Loucy (cell line): ENCODE measurements around the gene CXXC4.

Experiments used
- H2AFZ ChIP-seq: fragments of 200-600 bp; sonication (generic); 2 replicates; pipeline ENCODE4 v1.6.0; 2016; ENCODE audit warnings: antibody characterized with exemption, mild to moderate bottlenecking, low read length, moderate library complexity
- H3F3A ChIP-seq: fragments of 200-600 bp; 2 replicates; pipeline ENCODE4 v1.6.0; 2016; ENCODE audit warnings: antibody characterized with exemption, low read depth, mild to moderate bottlenecking
- H3K27me3 ChIP-seq: fragments of 200-600 bp; sonication (generic); 2 replicates; pipeline ENCODE4 v1.6.1; 2014; ENCODE audit warnings: low read length, mild to moderate bottlenecking; ENCODE audit not compliant: insufficient read depth, poor library complexity, severe bottlenecking
- H3K36me3 ChIP-seq: fragments of 200-600 bp; sonication (generic); 2 replicates; pipeline ENCODE4 v1.6.1; 2016; ENCODE audit warnings: low read length; ENCODE audit not compliant: insufficient read depth
- H3K4me1 ChIP-seq: fragments of 200-600 bp; sonication (generic); 2 replicates; pipeline ENCODE4 v1.5.1; 2014; ENCODE audit warnings: low read length, mild to moderate bottlenecking; ENCODE audit not compliant: insufficient read depth, poor library complexity, severe bottlenecking
- H3K4me2 ChIP-seq: fragments of 200-600 bp; sonication (generic); 2 replicates; pipeline ENCODE4 v1.6.0; 2014; ENCODE audit warnings: antibody characterized with exemption, low read length, low read depth, mild to moderate bottlenecking; ENCODE audit not compliant: poor library complexity, severe bottlenecking
- H3K4me3 ChIP-seq: fragments of 200-600 bp; sonication (generic); 2 replicates; pipeline ENCODE4 v1.5.1; 2014; ENCODE audit warnings: low read length, mild to moderate bottlenecking, mixed read lengths; ENCODE audit not compliant: poor library complexity, severe bottlenecking
- H3K79me2 ChIP-seq: fragments of 200-600 bp; sonication (generic); 2 replicates; pipeline ENCODE4 v1.6.1; 2014; ENCODE audit warnings: low read length; ENCODE audit not compliant: insufficient read depth
- H3K9ac ChIP-seq: fragments of 200-600 bp; sonication (generic); 2 replicates; pipeline ENCODE4 v1.6.0; 2014; ENCODE audit warnings: mild to moderate bottlenecking, low read depth, low read length, moderate library complexity; ENCODE audit not compliant: poor library complexity, severe bottlenecking
- H3K9me2 ChIP-seq: fragments of 200-600 bp; sonication (generic); replicated peaks from 2 replicates; pipeline ENCODE4 v1.6.1; 2016; ENCODE audit warnings: low read depth, low read length, mixed read lengths
- H3K9me3 ChIP-seq: fragments of 200-600 bp; sonication (generic); 2 replicates; pipeline ENCODE4 v1.6.1; 2014; ENCODE audit warnings: mild to moderate bottlenecking, antibody characterized with exemption, low read length, low read depth; ENCODE audit not compliant: insufficient read depth
- H4K20me1 ChIP-seq: fragments of 200-600 bp; sonication (generic); 2 replicates; pipeline ENCODE4 v1.6.0; 2014; ENCODE audit warnings: antibody characterized with exemption, low read length, mild to moderate bottlenecking; ENCODE audit not compliant: insufficient read depth, poor library complexity, severe bottlenecking
- CTCF ChIP-seq: fragments of 200-600 bp; sonication (generic); conservative IDR thresholded peaks from 2 replicates; pipeline ENCODE4 v1.5.1; 2014; ENCODE audit warnings: mild to moderate bottlenecking, antibody characterized with exemption, low read length
- EZH2phosphoT487 ChIP-seq: fragments of 200-600 bp; IDR thresholded peaks from 2 replicates; pipeline ENCODE4 v1.6.1; 2018; ENCODE audit warnings: antibody characterized with exemption, mild to moderate bottlenecking, moderate library complexity, borderline replicate concordance

CXXC4 gene

GRCh38 chr4:104462641-104463040 is 32.1 kb downstream of the CXXC4 start:
- Histone ChIP-seq H3K27me3 (no peaks in the 10 kb centered on the region), H3K4me1 (no peaks in the 10 kb centered on the region), H3K79me2 (no peaks in the 10 kb centered on the region), H4K20me1 (no peaks in the 10 kb centered on the region), H3F3A (no peaks in the 10 kb centered on the region), H3K9me3 (no peaks in the 10 kb centered on the region), H3K9me2 (no peaks in the 10 kb centered on the region), H3K4me2 (no peak overlapping the region), H3K4me3 (no peak overlapping the region), H3K9ac (no peak overlapping the region), H2AFZ (no peak overlapping the region), H3K36me3 (no peaks in the 10 kb centered on the region)
- TF ChIP-seq CTCF (no peak), EZH2phosphoT487 (no peak)

GRCh38 chr4:104457308-104457981 is 37.2 kb downstream of the CXXC4 start:
- no peaks in the 10 kb centered on the region for H3K9me2 ChIP-seq
- no peak overlapping the region for H2AFZ ChIP-seq

GRCh38 chr4:104451573-104451972 is 43.1 kb downstream of the CXXC4 start:
- Histone ChIP-seq H4K20me1 (no peaks in the 10 kb centered on the region), H3K4me3 (no peak overlapping the region), H3K36me3 (no peaks in the 10 kb centered on the region), H3F3A (no peaks in the 10 kb centered on the region), H3K9me3 (no peaks in the 10 kb centered on the region), H3K4me2 (no peak overlapping the region), H3K9ac (no peak overlapping the region), H2AFZ (peak overlapping the region; percentile 20; the same call in 1 of the 2 replicates), H3K79me2 (no peaks in the 10 kb centered on the region), H3K9me2 (no peaks in the 10 kb centered on the region), H3K27me3 (no peaks in the 10 kb centered on the region), H3K4me1 (no peaks in the 10 kb centered on the region)
- TF ChIP-seq CTCF: peak; percentile 37
- no peak for TF ChIP-seq EZH2phosphoT487

More at GRCh38 chr4:104457308-104457981, 37.2 kb downstream of the CXXC4 start:
- Histone ChIP-seq H3K9me3 (no peaks in the 10 kb centered on the region), H3K36me3 (no peaks in the 10 kb centered on the region), H3K4me1 (no peaks in the 10 kb centered on the region), H3K9ac (no peak overlapping the region), H3F3A (no peaks in the 10 kb centered on the region), H3K27me3 (no peaks in the 10 kb centered on the region), H3K4me2 (no peak overlapping the region), H3K4me3 (no peak overlapping the region), H3K79me2 (no peaks in the 10 kb centered on the region), H4K20me1 (no peaks in the 10 kb centered on the region)
- TF ChIP-seq CTCF (no peak), EZH2phosphoT487 (no peak)
